NB4 (cell line): ENCODE measurements around the gene ERBB4.

ENCODE experiments used
- CTCF ChIP-seq: IDR thresholded peaks from one replicate; pipeline ENCODE4 v1.5.1; 2012; ENCODE audit warnings: low read depth, low read length
- MAX ChIP-seq: IDR thresholded peaks from 2 replicates; pipeline ENCODE4 v1.6.1; 2011; ENCODE audit warnings: low read depth, low read length
- MYC ChIP-seq: IDR thresholded peaks from 2 replicates; pipeline ENCODE4 v1.6.1; 2011; ENCODE audit warnings: low read depth, low read length
- POLR2A ChIP-seq: IDR thresholded peaks from 2 replicates; pipeline ENCODE4 v1.6.1; 2011; ENCODE audit warnings: mild to moderate bottlenecking; ENCODE audit not compliant: insufficient read length; ENCODE audit errors: extremely low read depth

- no peak for TF ChIP-seq CTCF
- TF ChIP-seq POLR2A, result no peak
- no peak for TF ChIP-seq MAX
- no peak for TF ChIP-seq MYC
Observed at GRCh38 chr2:211503198-211503597, 1035.4 kb downstream of the ERBB4 start.
